ENCODE data around the gene SLC30A3.

SLC30A3 gene

GRCh38 chr2:27243391-27244130, 19.3 kb downstream of the SLC30A3 start:
- TF ChIP-seq, protein P1, sequence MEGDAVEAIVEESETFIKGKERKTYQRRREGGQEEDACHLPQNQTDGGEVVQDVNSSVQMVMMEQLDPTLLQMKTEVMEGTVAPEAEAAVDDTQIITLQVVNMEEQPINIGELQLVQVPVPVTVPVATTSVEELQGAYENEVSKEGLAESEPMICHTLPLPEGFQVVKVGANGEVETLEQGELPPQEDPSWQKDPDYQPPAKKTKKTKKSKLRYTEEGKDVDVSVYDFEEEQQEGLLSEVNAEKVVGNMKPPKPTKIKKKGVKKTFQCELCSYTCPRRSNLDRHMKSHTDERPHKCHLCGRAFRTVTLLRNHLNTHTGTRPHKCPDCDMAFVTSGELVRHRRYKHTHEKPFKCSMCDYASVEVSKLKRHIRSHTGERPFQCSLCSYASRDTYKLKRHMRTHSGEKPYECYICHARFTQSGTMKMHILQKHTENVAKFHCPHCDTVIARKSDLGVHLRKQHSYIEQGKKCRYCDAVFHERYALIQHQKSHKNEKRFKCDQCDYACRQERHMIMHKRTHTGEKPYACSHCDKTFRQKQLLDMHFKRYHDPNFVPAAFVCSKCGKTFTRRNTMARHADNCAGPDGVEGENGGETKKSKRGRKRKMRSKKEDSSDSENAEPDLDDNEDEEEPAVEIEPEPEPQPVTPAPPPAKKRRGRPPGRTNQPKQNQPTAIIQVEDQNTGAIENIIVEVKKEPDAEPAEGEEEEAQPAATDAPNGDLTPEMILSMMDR (IDR thresholded peaks at IDR 0.05; ENCODE audit: control insufficient read depth, insufficient read depth, low read depth, low read length, missing control alignments), result no peak
- H3K4me3 ChIP-seq (ENCODE audit: control insufficient read depth, low read depth, low read length), result no peak overlapping the region
- no peak for DNase-seq (ENCODE audit: low read depth)

DNA sequence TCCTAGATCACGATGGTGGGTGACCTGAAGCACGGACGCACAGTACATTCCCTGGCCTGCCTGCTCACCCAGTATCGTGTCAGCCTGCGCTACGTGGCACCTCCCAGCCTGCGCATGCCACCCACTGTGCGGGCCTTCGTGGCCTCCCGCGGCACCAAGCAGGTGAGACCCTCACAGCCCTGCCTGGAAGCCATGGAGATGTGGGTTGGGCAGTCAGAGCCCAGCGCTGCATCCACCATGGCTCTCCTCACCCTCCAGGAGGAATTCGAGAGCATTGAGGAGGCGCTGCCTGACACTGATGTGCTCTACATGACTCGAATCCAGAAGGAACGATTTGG, 20.3 kb downstream of the SLC30A3 start:
- H3K4me3 ChIP-seq (ENCODE audit: control insufficient read depth, low read depth, low read length), result no peak overlapping the region
- TF ChIP-seq, protein P1 (IDR thresholded peaks at IDR 0.05; ENCODE audit: control insufficient read depth, insufficient read depth, low read depth, low read length, missing control alignments), result no peak
- no peak for DNase-seq (ENCODE audit: low read depth)

DNA sequence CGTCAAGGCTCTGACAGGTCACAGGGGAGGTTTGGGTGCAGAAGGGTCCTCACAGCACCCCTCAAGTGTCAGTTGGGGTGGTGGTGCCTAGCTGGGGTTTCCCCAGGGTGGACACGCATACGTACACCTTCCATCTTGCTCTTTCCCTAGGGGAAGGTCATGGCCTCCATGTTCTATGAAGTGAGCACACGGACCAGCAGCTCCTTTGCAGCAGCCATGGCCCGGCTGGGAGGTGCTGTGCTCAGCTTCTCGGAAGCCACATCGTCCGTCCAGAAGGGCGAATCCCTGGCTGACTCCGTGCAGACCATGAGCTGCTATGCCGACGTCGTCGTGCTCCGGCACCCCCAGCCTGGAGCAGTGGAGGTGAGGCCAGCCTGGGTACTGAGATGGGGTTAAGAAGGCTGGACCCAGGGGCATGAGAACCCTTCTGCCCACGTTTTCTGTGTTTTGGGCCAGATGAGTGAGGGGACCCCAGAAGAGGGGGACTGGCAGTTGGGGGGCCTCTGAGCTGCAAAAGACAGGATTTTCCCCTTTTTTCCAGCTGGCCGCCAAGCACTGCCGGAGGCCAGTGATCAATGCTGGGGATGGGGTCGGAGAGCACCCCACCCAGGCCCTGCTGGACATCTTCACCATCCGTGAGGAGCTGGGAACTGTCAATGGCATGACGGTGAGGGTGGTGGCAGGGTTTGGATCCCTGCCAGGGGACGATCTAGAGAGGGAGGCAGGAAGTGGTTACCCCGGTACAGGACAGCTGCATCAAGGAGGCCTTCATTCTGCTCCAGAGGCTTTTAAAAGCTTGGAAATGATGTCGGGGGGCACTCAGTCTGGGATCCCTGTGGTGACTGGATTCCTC, 20.9 kb downstream of the SLC30A3 start:
- DNase-seq (ENCODE audit: low read depth), result no peak
- TF ChIP-seq, protein P1 (IDR thresholded peaks at IDR 0.05; ENCODE audit: control insufficient read depth, insufficient read depth, low read depth, low read length, missing control alignments), result no peak
- no peak overlapping the region for H3K4me3 ChIP-seq (ENCODE audit: control insufficient read depth, low read depth, low read length)

- DNase-seq (ENCODE audit: low read depth), result no peak
- TF ChIP-seq, protein P1 (IDR thresholded peaks at IDR 0.05; ENCODE audit: control insufficient read depth, insufficient read depth, low read depth, low read length, missing control alignments), result no peak
- H3K4me3 ChIP-seq (ENCODE audit: control insufficient read depth, low read depth, low read length), result no peak overlapping the region
Measured at GRCh38 chr2:27240406-27240805, 22.4 kb downstream of the SLC30A3 start.

DNA sequence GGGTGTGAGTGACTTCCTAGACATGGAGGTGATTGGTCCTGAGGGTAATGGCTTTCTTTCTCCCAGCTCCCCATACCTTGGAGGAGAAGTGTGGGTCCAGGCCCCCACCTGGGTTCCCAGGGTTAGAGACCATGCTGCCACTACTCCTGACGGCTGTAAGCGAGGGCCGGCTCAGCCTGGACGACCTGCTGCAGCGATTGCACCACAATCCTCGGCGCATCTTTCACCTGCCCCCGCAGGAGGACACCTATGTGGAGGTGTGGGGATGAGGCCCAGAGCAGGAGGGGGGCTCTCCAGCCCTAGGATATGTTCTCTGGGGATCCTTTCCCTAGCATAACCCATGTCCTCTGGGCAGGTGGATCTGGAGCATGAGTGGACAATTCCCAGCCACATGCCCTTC, 23.9 kb downstream of the SLC30A3 start:
- TF ChIP-seq, protein P1 (IDR thresholded peaks at IDR 0.05; ENCODE audit: control insufficient read depth, insufficient read depth, low read depth, low read length, missing control alignments), result no peak
- H3K4me3 ChIP-seq (ENCODE audit: control insufficient read depth, low read depth, low read length), result no peak overlapping the region
- no peak for DNase-seq (ENCODE audit: low read depth)

DNA sequence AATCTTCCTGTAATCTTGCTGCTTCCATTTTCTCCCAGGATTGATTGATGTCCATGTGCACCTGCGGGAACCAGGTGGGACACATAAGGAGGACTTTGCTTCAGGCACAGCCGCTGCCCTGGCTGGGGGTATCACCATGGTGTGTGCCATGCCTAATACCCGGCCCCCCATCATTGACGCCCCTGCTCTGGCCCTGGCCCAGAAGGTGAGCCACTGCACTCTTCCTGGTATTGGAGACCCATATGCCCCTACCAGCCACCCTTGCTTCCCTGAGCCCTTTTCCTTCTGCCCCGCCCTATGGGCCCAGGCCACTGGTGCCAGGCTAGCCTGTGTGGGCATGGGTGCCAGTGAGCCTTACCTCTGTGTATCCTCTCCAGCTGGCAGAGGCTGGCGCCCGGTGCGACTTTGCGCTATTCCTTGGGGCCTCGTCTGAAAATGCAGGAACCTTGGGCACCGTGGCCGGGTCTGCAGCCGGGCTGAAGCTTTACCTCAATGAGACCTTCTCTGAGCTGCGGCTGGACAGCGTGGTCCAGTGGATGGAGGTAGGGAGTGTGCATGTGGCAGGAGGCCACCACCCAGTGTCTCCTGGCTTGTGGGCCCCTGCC, 25.4 kb downstream of the SLC30A3 start:
- DNase-seq (ENCODE audit: low read depth), result no peak
- H3K4me3 ChIP-seq (ENCODE audit: control insufficient read depth, low read depth, low read length), result no peak overlapping the region
- TF ChIP-seq, protein P1 (IDR thresholded peaks at IDR 0.05; ENCODE audit: control insufficient read depth, insufficient read depth, low read depth, low read length, missing control alignments), result no peak
